SK-N-MC (cell line): Measurements from ENCODE around the gene GABRB3.

Experiments used
- EZH2 ChIP-seq: fragments of 200-600 bp; sonication (generic); IDR thresholded peaks from one replicate; pipeline ENCODE4 v1.6.1; 2017; ENCODE audit warnings: antibody characterized with exemption
- FOXP2 ChIP-seq: optimal IDR thresholded peaks from 2 replicates; pipeline ENCODE3; 2011; ENCODE audit warnings: mild to moderate bottlenecking, moderate library complexity; ENCODE audit not compliant: insufficient read depth; ENCODE audit errors: extremely low read length, control extremely low read depth
- POLR2AphosphoS5 ChIP-seq: IDR thresholded peaks from 2 replicates; pipeline ENCODE4 v1.6.1; 2012; ENCODE audit warnings: mild to moderate bottlenecking, low read depth, low read length, borderline replicate concordance

DNA sequence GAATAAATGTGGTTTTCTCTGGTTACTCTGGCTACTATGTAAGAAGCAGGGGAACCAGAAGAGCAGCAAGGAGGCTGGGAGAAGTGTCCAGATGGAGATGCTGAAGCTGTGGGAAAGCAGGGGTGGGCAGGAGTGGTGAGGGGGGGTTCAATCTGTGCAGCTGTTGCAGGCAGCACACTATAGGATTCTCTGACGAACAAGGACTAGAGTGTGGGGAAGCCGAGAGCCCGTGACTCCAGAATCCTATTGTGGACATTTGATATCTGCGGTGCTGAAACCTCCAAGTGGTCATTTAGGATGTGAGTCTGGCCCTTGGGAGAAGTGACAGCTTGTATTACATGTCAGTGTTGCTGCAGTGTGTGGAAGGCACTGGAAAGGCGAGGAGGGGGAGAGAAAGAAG, 60.5 kb downstream of the GABRB3 start:
- TF ChIP-seq EZH2 (no peak), POLR2AphosphoS5 (no peak), FOXP2 (no peak)
